ENCODE measurements around the gene TADA2B.
"Not testable (repeated sequence)": the region's sequence is repeated elsewhere in the genome, so short reads cannot be mapped to it uniquely, and the experiment has no call there.

The TADA2B gene

DNA sequence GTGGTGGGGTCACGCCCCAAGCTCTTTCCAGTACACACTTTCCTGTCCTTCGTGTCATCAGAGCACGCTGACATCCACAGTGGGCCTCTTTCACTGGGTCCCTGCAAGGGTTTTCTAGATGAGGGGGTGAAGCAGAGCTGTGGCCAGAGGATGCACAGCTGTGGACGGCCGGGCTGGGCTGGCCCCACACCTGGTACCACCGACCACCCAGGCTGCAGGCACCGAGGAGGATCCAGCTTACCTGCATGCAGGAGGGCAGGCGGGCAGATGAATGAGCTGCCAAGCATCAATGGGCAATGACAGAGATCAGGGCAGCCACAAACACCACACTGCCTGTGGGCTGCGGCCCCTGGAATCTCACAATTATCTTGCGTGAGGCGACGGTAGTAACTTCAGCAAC lies 34.2 kb downstream of the TADA2B start:
- Histone ChIP-seq H3K27me3 (ENCODE audit: control insufficient read depth, insufficient read depth, low read length) (peaks cover 4% of the 10 kb centered on the region), H3K9ac (ENCODE audit: low read depth, low read length) (no peak overlapping the region), H3K9me3 (ENCODE audit: control insufficient read depth, insufficient read depth, low read length) (no peaks in the 10 kb centered on the region), H3K36me3 (ENCODE audit: control insufficient read depth, insufficient read depth, low read length) (no peaks in the 10 kb centered on the region), H3K4me1 (ENCODE audit: control insufficient read depth, insufficient read depth, low read length) (no peaks in the 10 kb centered on the region), H3K4me3 (ENCODE audit: low read depth, low read length) (no peak overlapping the region)

DNA sequence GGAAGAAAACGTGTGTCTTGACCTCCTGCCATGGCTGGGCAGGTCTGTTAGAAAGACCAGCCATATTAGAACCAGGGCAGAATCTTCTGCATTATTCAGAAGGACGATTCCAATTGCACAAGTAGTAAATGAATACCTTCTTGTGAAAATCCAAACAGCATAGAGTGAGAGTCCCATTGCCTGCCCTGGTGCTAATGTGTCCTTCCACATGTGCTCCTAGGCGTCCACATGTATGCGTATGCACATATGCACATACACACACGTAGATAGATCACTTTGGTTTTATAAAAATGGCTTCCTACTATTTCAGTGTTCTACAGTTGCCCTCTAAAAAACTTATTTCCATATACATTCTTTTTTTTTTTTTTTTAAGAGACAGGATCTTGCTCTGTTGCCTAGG lies 34.9 kb downstream of the TADA2B start:
- no peak overlapping the region for H3K4me3 ChIP-seq (ENCODE audit: low read depth, low read length)
- H3K4me1 ChIP-seq (ENCODE audit: control insufficient read depth, insufficient read depth, low read length): no peaks in the 10 kb centered on the region
- no peak overlapping the region for H3K9ac ChIP-seq (ENCODE audit: low read depth, low read length)
- no peaks in the 10 kb centered on the region for H3K9me3 ChIP-seq (ENCODE audit: control insufficient read depth, insufficient read depth, low read length)
- H3K27me3 ChIP-seq (ENCODE audit: control insufficient read depth, insufficient read depth, low read length): peaks cover 3% of the 10 kb centered on the region
- H3K36me3 ChIP-seq (ENCODE audit: control insufficient read depth, insufficient read depth, low read length): no peaks in the 10 kb centered on the region

DNA sequence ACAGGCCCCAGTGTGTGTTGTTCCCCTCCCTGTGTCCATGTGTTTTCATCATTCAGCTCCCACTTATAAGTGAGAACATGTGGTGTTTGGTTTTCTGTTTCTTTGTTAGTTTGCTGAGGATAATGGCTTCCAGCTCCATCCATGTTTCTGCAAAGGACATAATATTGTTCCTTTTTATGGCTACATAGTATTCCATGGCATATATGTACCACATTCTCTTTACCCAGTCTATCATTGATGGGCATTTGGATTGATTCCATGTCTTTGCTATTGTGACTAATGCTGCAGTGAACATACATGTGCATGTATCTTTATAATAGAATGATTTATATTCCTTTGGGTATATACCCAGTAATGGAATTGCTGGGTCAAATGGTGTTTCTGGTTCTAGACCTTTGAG lies 36.3 kb downstream of the TADA2B start:
- not testable (repeated sequence) for H3K4me3 ChIP-seq (ENCODE audit: low read depth, low read length); H3K4me1 ChIP-seq (ENCODE audit: control insufficient read depth, insufficient read depth, low read length); H3K9ac ChIP-seq (ENCODE audit: low read depth, low read length); H3K36me3 ChIP-seq (ENCODE audit: control insufficient read depth, insufficient read depth, low read length); H3K9me3 ChIP-seq (ENCODE audit: control insufficient read depth, insufficient read depth, low read length); H3K27me3 ChIP-seq (ENCODE audit: control insufficient read depth, insufficient read depth, low read length)

DNA sequence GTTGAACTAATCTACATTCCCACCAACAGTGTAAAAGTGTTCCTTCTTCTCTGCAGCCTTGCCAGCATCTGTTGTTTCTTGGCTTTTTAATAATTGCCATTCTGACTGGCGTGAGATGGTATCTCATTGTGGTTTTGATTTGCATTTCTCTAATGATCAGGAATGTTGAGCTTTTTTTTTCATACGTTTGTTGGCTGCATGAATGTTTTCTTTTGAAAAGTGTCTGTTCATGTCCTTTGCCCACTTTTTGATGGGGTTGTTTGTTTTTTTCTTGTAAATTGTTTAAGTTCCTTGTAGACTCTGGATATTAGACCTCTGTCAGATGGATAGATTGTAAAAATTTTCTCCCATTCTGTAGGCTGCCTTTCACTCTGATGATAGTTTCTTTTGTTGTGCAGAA lies 36.7 kb downstream of the TADA2B start:
- H3K27me3 ChIP-seq (ENCODE audit: control insufficient read depth, insufficient read depth, low read length); H3K9me3 ChIP-seq (ENCODE audit: control insufficient read depth, insufficient read depth, low read length); H3K4me3 ChIP-seq (ENCODE audit: low read depth, low read length); H3K36me3 ChIP-seq (ENCODE audit: control insufficient read depth, insufficient read depth, low read length); H3K9ac ChIP-seq (ENCODE audit: low read depth, low read length); H3K4me1 ChIP-seq (ENCODE audit: control insufficient read depth, insufficient read depth, low read length): not testable (repeated sequence)

DNA sequence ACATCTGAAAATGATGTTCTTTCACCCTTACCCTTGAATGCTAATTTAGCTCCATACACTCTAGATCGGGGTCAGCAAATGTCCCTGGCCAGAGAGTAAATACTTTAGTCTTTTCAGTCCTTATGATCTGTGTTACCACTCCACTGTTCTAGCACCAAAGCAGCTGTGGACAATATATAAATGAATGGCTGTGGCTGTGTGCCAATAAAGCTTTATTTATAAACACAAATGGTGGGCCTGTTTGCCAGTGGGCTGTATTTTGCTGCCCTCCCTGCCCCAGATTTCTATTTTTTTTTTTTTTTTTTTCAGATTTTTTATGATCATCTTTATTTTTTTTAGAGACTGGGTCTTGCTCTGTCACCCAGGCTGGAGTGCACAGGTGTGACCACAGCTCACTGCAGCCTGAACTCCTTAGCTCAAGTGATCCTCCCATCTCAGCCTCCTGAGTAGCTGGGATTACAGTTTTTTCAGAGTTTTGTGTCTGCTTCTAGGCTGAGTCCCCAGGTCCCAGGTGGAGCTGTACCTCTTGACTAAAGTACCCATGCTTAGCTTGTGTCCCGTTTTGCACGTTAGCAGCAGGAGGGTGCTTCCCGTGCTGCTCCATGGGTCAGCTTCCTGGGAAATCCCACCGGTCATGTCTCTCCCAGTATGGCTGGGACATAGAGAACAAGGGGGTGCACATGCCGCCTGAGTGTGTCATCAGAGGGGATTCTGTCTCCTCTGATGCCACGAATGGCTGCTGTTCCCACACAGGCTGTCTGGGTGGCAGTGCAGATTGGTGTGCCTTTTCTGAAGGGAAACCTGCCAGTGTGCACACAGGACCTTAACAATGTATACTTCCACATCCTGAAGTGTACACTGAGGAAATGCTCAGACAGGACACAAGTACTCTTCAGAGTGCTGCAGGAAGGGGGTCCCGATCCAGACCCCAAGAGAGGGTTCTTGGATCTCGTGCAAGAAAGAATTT lies 40.7 kb downstream of the TADA2B start:
- no peaks in the 10 kb centered on the region for H3K9me3 ChIP-seq (ENCODE audit: control insufficient read depth, insufficient read depth, low read length)
- H3K4me1 ChIP-seq (ENCODE audit: control insufficient read depth, insufficient read depth, low read length): peaks cover 6% of the 10 kb centered on the region
- H3K9ac ChIP-seq (ENCODE audit: low read depth, low read length): no peak overlapping the region
- no peak overlapping the region for H3K4me3 ChIP-seq (ENCODE audit: low read depth, low read length)
- H3K36me3 ChIP-seq (ENCODE audit: control insufficient read depth, insufficient read depth, low read length): no peaks in the 10 kb centered on the region
- H3K27me3 ChIP-seq (ENCODE audit: control insufficient read depth, insufficient read depth, low read length): peaks cover 20% of the 10 kb centered on the region

DNA sequence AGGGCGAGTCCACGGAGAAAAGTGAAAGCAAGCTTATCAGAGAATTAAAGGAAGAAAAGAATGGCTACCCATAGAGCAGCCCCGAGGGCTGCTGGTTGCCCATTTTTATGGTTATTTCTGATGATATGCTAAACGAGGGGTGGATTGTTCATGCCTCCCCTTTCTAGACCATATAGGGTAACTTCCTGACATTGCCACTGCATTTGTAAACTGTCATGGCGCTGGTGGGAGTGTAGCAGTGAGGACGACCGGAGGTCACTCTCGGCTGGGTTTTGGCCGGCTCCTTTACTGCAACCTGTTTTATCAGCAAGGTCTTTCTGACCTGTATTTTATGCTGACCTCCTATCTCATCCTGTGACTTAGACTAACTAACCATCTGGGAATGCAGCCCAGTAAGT lies 41.4 kb downstream of the TADA2B start:
- H3K36me3 ChIP-seq (ENCODE audit: control insufficient read depth, insufficient read depth, low read length); H3K9ac ChIP-seq (ENCODE audit: low read depth, low read length); H3K4me1 ChIP-seq (ENCODE audit: control insufficient read depth, insufficient read depth, low read length); H3K4me3 ChIP-seq (ENCODE audit: low read depth, low read length); H3K9me3 ChIP-seq (ENCODE audit: control insufficient read depth, insufficient read depth, low read length): not testable (repeated sequence)
- peaks cover 27% of the 10 kb centered on the region for H3K27me3 ChIP-seq (ENCODE audit: control insufficient read depth, insufficient read depth, low read length)

DNA sequence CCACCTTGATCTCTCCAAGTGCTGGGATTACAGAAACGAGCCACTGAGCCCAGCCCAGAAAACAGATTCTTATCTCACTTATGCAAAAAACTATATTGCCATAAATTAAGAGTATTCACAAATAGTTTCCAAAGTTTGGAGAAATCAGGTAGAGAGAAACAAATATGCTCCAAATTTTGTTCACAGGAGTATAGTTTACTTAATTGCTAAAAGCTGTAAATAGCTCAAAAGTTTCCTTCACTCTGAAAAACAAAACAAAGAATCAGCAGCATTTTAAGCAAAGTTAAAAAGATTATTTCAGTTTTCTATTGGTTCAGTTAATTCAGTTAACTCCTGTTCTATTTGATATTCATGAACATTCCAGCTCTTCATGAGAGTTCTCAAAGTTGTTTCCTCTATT lies 43.2 kb downstream of the TADA2B start:
- H3K36me3 ChIP-seq (ENCODE audit: control insufficient read depth, insufficient read depth, low read length): no peaks in the 10 kb centered on the region
- H3K9me3 ChIP-seq (ENCODE audit: control insufficient read depth, insufficient read depth, low read length): no peaks in the 10 kb centered on the region
- peaks cover 6% of the 10 kb centered on the region for H3K4me1 ChIP-seq (ENCODE audit: control insufficient read depth, insufficient read depth, low read length)
- H3K9ac ChIP-seq (ENCODE audit: low read depth, low read length): no peak overlapping the region
- H3K4me3 ChIP-seq (ENCODE audit: low read depth, low read length): no peak overlapping the region
- H3K27me3 ChIP-seq (ENCODE audit: control insufficient read depth, insufficient read depth, low read length): peaks cover 38% of the 10 kb centered on the region

DNA sequence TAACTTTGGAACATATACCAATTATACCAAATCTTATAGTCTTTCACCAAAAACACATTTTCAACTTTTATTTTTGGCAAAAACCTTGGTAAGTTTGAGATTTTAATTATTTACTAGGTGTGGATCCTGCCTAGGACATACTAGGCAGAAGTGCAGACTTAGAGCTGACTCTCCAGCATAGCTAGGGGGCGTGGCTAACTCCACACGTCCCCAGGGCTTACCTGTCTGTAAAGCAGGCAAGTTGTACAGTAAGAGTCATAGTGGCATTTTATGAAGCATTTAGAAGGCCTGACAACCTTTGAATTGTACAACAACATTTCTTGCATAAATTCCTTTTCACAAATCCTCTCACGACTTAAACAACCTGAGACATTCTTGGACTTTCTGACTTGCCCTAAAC lies 43.9 kb downstream of the TADA2B start:
- peaks cover 44% of the 10 kb centered on the region for H3K27me3 ChIP-seq (ENCODE audit: control insufficient read depth, insufficient read depth, low read length)

DNA sequence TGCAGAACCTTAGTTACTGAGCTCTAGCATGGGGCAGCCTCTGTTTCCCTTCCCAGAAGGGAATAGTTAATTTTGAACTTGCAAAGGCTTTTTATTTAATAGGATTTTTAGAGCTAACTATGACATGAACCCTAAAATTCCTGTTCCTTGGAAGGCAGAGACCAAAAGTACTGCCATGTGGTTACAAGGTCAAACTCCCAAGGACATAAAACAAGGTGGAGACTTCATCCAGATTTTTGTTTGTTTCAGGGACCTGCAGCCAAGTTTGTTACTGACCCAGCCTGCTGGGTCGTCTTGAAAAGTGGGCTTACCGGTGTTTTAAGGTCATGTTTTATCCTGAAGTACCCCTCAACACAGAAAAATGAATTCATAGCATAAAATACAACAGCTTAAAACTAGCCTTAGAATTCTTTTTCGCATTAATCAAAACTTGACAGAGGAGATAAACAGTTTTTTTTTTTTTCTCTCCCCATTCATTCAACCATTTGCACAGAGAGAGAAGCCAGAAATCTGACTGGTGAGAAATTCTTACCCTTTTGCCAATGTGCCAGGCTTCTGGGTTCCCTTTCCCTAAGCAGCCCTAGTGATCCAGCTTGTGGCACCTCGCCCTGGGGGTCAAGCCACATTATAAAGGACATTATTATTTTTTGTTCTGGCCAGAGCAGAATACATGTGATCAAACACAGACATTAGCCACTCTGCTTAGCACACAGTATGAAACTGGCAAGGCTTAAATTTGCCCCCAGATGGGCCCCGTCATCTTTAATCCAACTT lies 46.2 kb downstream of the TADA2B start:
- Histone ChIP-seq H3K4me3 (ENCODE audit: low read depth, low read length) (no peak overlapping the region), H3K4me1 (ENCODE audit: control insufficient read depth, insufficient read depth, low read length) (peaks cover 2% of the 10 kb centered on the region), H3K9me3 (ENCODE audit: control insufficient read depth, insufficient read depth, low read length) (no peaks in the 10 kb centered on the region), H3K36me3 (ENCODE audit: control insufficient read depth, insufficient read depth, low read length) (no peaks in the 10 kb centered on the region), H3K27me3 (ENCODE audit: control insufficient read depth, insufficient read depth, low read length) (peaks cover 60% of the 10 kb centered on the region), H3K9ac (ENCODE audit: low read depth, low read length) (no peak overlapping the region)

More for the DNA sequence above, 43.9 kb downstream of the TADA2B start:
- Histone ChIP-seq H3K9ac (ENCODE audit: low read depth, low read length) (no peak overlapping the region), H3K36me3 (ENCODE audit: control insufficient read depth, insufficient read depth, low read length) (no peaks in the 10 kb centered on the region), H3K4me3 (ENCODE audit: low read depth, low read length) (no peak overlapping the region), H3K4me1 (ENCODE audit: control insufficient read depth, insufficient read depth, low read length) (peaks cover 6% of the 10 kb centered on the region), H3K9me3 (ENCODE audit: control insufficient read depth, insufficient read depth, low read length) (no peaks in the 10 kb centered on the region)

DNA sequence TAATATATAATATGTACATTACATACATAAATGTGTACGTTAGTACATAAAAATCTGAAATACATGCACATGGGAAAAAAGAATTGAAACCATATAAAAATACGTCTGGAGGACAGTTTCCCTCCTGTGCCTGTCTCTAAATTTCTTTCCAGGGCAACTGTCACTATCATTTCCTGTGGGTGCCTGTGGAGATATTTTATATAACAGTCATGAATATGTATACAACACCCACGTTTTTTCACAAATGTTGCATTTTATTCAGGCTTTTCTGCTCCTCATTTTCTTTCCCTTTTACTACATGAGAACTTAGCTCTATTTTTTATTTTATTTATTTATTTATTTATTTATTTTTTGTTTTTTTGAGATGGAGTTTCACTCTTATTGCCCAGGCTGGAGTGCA lies 48.9 kb downstream of the TADA2B start:
- no peaks in the 10 kb centered on the region for H3K4me1 ChIP-seq (ENCODE audit: control insufficient read depth, insufficient read depth, low read length)
- no peaks in the 10 kb centered on the region for H3K36me3 ChIP-seq (ENCODE audit: control insufficient read depth, insufficient read depth, low read length)
- no peak overlapping the region for H3K9ac ChIP-seq (ENCODE audit: low read depth, low read length)
- peaks cover 79% of the 10 kb centered on the region for H3K27me3 ChIP-seq (ENCODE audit: control insufficient read depth, insufficient read depth, low read length)
- H3K9me3 ChIP-seq (ENCODE audit: control insufficient read depth, insufficient read depth, low read length): no peaks in the 10 kb centered on the region
- no peak overlapping the region for H3K4me3 ChIP-seq (ENCODE audit: low read depth, low read length)

DNA sequence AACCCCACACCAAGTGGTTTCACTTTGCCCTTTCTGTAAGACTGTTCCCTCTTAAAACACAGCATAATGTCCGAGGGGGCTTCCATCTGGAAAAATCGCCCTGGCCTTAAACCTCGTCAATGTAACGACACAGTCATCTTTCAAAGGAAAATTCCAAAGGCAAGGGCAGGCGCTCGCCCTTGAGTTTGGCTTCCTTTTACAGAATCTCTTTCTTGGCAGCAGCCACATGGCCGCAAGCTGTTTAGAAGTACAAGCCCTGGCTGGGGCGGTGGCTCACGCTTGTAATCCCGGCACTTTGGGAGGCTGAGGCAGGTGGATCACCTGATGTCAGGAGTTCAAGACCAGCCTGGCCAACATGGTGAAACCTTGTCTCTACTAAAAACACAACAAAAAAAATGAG lies 51.7 kb downstream of the TADA2B start:
- Histone ChIP-seq H3K36me3 (ENCODE audit: control insufficient read depth, insufficient read depth, low read length) (no peaks in the 10 kb centered on the region), H3K9ac (ENCODE audit: low read depth, low read length) (no peak overlapping the region), H3K27me3 (ENCODE audit: control insufficient read depth, insufficient read depth, low read length) (peaks cover 71% of the 10 kb centered on the region), H3K9me3 (ENCODE audit: control insufficient read depth, insufficient read depth, low read length) (no peaks in the 10 kb centered on the region), H3K4me3 (ENCODE audit: low read depth, low read length) (no peak overlapping the region), H3K4me1 (ENCODE audit: control insufficient read depth, insufficient read depth, low read length) (no peaks in the 10 kb centered on the region)

Data from iPS-15b (cell line).